SK-N-SH treated with all-trans-retinoic acid at 6 μM for 48 hours (cell line): Measurements from ENCODE around the gene GLMN.

Experiments used
- ATAC-seq: fragments of 200-7000 bp; cut with Tn5 transposase; 3 replicates; pipeline ENCODE4 v1.9.1; 2020; ENCODE audit warnings: mild to moderate bottlenecking, moderate library complexity
- ARNTL ChIP-seq: fragments of 450-650 bp; formaldehyde crosslinking; IDR thresholded peaks from 2 replicates; pipeline ENCODE4 v1.5.0; 2020; ENCODE audit warnings: low read depth, mild to moderate bottlenecking, moderate library complexity, borderline replicate concordance
- BACH2 ChIP-seq: fragments of 250-450 bp; sonication (Bioruptor Pico); IDR thresholded peaks from 2 replicates; pipeline ENCODE4 v1.9.0; 2021; ENCODE audit warnings: mild to moderate bottlenecking, borderline replicate concordance
- CSDC2 ChIP-seq: fragments of 250-450 bp; sonication (Bioruptor Pico); IDR thresholded peaks from 2 replicates; pipeline ENCODE4 v1.5.0; 2020; ENCODE audit warnings: mild to moderate bottlenecking, moderate library complexity
- GLIS3 ChIP-seq: fragments of 250-450 bp; sonication (Bioruptor Pico); IDR thresholded peaks from 2 replicates; pipeline ENCODE4 v1.5.0; 2020; ENCODE audit warnings: mild to moderate bottlenecking, moderate library complexity
- ISL1 ChIP-seq: fragments of 250-450 bp; sonication (Bioruptor Pico); IDR thresholded peaks from 2 replicates; pipeline ENCODE4 v2.1.2; 2022; ENCODE audit warnings: mild to moderate bottlenecking, moderate library complexity
- RARB ChIP-seq: fragments of 250-450 bp; sonication (Bioruptor Pico); IDR thresholded peaks from 2 replicates; pipeline ENCODE4 v1.8.0; 2021; ENCODE audit warnings: mild to moderate bottlenecking, moderate library complexity
- SNAI2 ChIP-seq: fragments of 250-450 bp; sonication (Bioruptor Pico); IDR thresholded peaks from 2 replicates; pipeline ENCODE4 v1.5.0; 2020; ENCODE audit warnings: mild to moderate bottlenecking, moderate library complexity
- TOX ChIP-seq: fragments of 250-450 bp; sonication (Bioruptor Pico); IDR thresholded peaks from 2 replicates; pipeline ENCODE4 v1.8.0; 2021; ENCODE audit warnings: mild to moderate bottlenecking, moderate library complexity, borderline replicate concordance
- ZC3H10 ChIP-seq: fragments of 250-450 bp; sonication (Bioruptor Pico); IDR thresholded peaks from 2 replicates; pipeline ENCODE4 v1.5.1; 2021; ENCODE audit warnings: mild to moderate bottlenecking, moderate library complexity
- ZFP3 ChIP-seq: fragments of 250-450 bp; sonication (Bioruptor Pico); IDR thresholded peaks from 2 replicates; pipeline ENCODE4 v1.5.0; 2020; ENCODE audit warnings: mild to moderate bottlenecking, moderate library complexity
- ZFP30 ChIP-seq: fragments of 450-650 bp; formaldehyde crosslinking; IDR thresholded peaks from 2 replicates; pipeline ENCODE4 v1.5.0; 2022; ENCODE audit warnings: mild to moderate bottlenecking, moderate library complexity
- ZNF70 ChIP-seq: fragments of 450-650 bp; formaldehyde crosslinking; IDR thresholded peaks from 2 replicates; pipeline ENCODE4 v1.5.0; 2020; ENCODE audit warnings: mild to moderate bottlenecking, moderate library complexity
- ZNF8 ChIP-seq: fragments of 450-650 bp; formaldehyde crosslinking; IDR thresholded peaks from 2 replicates; pipeline ENCODE4 v1.5.0; 2020; ENCODE audit warnings: mild to moderate bottlenecking, moderate library complexity
- TF ChIP-seq, protein P1 (sequence below): fragments of 250-450 bp; sonication (Bioruptor Pico); IDR thresholded peaks from 2 replicates; pipeline ENCODE4 v1.5.0; 2020; ENCODE audit warnings: mild to moderate bottlenecking, moderate library complexity
- TF ChIP-seq, protein P2 (sequence below): fragments of 250-450 bp; sonication (Bioruptor Pico); IDR thresholded peaks from 2 replicates; pipeline ENCODE4 v1.5.1; 2021; ENCODE audit warnings: mild to moderate bottlenecking, moderate library complexity
- TF ChIP-seq, protein P3 (sequence below): fragments of 250-450 bp; sonication (Bioruptor Pico); IDR thresholded peaks from 2 replicates; pipeline ENCODE4 v1.8.0; 2020; ENCODE audit warnings: mild to moderate bottlenecking, moderate library complexity, borderline replicate concordance
- TF ChIP-seq, protein P4 (sequence below): fragments of 250-450 bp; sonication (Bioruptor Pico); IDR thresholded peaks from 2 replicates; pipeline ENCODE4 v1.5.1; 2020; ENCODE audit warnings: low read depth, mild to moderate bottlenecking, moderate library complexity
- TF ChIP-seq, protein P5 (sequence below): fragments of 250-450 bp; sonication (Bioruptor Pico); IDR thresholded peaks from 2 replicates; pipeline ENCODE4 v1.8.0; 2021; ENCODE audit warnings: low read depth, mild to moderate bottlenecking, moderate library complexity, borderline replicate concordance

The GLMN gene

DNA sequence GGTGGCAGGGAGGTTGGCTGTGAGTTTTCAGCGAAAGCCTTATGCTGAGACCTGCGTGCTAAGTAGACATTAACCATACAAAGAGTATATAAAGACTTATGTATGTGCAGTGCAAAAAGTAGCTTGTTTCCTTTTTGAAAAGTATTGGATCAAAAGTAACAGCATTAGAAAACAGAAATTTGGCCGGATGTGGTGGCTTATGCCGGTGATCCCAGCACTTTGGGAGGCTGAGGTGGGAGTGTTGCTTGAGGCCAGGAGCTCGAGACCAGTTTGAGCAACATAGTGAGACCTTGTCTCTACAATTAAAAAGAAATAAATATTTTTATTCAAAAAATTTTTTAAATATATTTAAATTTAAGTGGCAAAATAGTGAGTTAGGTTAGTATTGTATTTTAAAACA, 2.2 kb upstream of the GLMN start:
- TF ChIP-seq RARB = no peak
- no peak for TF ChIP-seq CSDC2 (CRISPR knock-in tag)
- no peak for TF ChIP-seq ISL1 (CRISPR knock-in tag)
- no peak for TF ChIP-seq ZNF8 (CRISPR knock-in tag)
- TF ChIP-seq, protein P1, sequence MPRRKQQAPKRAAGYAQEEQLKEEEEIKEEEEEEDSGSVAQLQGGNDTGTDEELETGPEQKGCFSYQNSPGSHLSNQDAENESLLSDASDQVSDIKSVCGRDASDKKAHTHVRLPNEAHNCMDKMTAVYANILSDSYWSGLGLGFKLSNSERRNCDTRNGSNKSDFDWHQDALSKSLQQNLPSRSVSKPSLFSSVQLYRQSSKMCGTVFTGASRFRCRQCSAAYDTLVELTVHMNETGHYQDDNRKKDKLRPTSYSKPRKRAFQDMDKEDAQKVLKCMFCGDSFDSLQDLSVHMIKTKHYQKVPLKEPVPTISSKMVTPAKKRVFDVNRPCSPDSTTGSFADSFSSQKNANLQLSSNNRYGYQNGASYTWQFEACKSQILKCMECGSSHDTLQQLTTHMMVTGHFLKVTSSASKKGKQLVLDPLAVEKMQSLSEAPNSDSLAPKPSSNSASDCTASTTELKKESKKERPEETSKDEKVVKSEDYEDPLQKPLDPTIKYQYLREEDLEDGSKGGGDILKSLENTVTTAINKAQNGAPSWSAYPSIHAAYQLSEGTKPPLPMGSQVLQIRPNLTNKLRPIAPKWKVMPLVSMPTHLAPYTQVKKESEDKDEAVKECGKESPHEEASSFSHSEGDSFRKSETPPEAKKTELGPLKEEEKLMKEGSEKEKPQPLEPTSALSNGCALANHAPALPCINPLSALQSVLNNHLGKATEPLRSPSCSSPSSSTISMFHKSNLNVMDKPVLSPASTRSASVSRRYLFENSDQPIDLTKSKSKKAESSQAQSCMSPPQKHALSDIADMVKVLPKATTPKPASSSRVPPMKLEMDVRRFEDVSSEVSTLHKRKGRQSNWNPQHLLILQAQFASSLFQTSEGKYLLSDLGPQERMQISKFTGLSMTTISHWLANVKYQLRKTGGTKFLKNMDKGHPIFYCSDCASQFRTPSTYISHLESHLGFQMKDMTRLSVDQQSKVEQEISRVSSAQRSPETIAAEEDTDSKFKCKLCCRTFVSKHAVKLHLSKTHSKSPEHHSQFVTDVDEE = no peak
- TF ChIP-seq SNAI2 (CRISPR knock-in tag) = no peak
- TF ChIP-seq, protein P2, sequence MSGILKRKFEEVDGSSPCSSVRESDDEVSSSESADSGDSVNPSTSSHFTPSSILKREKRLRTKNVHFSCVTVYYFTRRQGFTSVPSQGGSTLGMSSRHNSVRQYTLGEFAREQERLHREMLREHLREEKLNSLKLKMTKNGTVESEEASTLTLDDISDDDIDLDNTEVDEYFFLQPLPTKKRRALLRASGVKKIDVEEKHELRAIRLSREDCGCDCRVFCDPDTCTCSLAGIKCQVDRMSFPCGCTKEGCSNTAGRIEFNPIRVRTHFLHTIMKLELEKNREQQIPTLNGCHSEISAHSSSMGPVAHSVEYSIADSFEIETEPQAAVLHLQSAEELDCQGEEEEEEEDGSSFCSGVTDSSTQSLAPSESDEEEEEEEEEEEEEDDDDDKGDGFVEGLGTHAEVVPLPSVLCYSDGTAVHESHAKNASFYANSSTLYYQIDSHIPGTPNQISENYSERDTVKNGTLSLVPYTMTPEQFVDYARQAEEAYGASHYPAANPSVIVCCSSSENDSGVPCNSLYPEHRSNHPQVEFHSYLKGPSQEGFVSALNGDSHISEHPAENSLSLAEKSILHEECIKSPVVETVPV (CRISPR knock-in tag) = no peak
- TF ChIP-seq ZNF70 (CRISPR knock-in tag) = no peak
- TF ChIP-seq, protein P3, sequence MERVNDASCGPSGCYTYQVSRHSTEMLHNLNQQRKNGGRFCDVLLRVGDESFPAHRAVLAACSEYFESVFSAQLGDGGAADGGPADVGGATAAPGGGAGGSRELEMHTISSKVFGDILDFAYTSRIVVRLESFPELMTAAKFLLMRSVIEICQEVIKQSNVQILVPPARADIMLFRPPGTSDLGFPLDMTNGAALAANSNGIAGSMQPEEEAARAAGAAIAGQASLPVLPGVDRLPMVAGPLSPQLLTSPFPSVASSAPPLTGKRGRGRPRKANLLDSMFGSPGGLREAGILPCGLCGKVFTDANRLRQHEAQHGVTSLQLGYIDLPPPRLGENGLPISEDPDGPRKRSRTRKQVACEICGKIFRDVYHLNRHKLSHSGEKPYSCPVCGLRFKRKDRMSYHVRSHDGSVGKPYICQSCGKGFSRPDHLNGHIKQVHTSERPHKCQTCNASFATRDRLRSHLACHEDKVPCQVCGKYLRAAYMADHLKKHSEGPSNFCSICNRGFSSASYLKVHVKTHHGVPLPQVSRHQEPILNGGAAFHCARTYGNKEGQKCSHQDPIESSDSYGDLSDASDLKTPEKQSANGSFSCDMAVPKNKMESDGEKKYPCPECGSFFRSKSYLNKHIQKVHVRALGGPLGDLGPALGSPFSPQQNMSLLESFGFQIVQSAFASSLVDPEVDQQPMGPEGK (CRISPR knock-in tag) = no peak
- no peak for TF ChIP-seq ZFP30 (CRISPR knock-in tag)
- no peak for TF ChIP-seq ARNTL (CRISPR knock-in tag)
- TF ChIP-seq ZC3H10 = no peak
- TF ChIP-seq, protein P4, sequence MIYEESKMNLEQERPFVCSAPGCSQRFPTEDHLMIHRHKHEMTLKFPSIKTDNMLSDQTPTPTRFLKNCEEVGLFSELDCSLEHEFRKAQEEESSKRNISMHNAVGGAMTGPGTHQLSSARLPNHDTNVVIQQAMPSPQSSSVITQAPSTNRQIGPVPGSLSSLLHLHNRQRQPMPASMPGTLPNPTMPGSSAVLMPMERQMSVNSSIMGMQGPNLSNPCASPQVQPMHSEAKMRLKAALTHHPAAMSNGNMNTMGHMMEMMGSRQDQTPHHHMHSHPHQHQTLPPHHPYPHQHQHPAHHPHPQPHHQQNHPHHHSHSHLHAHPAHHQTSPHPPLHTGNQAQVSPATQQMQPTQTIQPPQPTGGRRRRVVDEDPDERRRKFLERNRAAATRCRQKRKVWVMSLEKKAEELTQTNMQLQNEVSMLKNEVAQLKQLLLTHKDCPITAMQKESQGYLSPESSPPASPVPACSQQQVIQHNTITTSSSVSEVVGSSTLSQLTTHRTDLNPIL = no peak

DNA sequence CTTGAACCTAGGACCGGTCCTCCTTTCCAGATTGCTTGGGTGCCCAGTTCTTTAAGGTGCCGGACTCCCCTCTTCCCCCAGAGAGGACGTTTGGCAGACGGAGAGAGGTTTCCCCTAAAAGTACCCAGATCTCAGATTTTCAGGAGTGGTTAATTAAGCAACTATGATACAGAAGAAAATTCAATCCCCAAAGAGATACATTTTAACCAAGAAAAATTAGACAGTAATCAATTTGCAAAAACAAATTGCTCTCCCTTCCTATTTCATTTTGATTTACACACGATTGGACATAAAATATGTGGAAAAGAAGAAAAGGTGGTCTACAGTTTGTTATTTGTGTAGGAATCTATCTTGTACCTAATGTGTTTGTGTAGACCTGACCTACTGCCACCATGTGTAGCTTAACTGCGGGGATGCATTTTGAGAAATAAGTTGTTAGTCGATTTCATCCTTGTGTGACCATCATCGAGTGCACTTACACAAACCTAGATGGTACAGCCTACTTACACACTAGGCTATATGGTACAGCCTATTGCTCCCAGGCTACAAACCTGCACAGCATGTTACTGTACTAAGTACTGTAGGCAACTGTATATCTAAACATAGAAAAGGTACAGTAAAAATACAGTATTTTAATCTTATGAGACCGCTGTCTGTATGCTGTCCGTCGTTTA, 827 bp upstream of the GLMN start:
- no peak for ATAC-seq
- TF ChIP-seq RARB (no peak), ISL1 (CRISPR knock-in tag) (no peak), ZFP30 (CRISPR knock-in tag) (no peak), ZFP3 (no peak), ARNTL (CRISPR knock-in tag) (no peak), BACH2 (CRISPR knock-in tag) (no peak), SNAI2 (CRISPR knock-in tag) (no peak), GLIS3 (CRISPR knock-in tag) (no peak)
- TF ChIP-seq, protein P3 (CRISPR knock-in tag) = no peak
- TF ChIP-seq, protein P5, sequence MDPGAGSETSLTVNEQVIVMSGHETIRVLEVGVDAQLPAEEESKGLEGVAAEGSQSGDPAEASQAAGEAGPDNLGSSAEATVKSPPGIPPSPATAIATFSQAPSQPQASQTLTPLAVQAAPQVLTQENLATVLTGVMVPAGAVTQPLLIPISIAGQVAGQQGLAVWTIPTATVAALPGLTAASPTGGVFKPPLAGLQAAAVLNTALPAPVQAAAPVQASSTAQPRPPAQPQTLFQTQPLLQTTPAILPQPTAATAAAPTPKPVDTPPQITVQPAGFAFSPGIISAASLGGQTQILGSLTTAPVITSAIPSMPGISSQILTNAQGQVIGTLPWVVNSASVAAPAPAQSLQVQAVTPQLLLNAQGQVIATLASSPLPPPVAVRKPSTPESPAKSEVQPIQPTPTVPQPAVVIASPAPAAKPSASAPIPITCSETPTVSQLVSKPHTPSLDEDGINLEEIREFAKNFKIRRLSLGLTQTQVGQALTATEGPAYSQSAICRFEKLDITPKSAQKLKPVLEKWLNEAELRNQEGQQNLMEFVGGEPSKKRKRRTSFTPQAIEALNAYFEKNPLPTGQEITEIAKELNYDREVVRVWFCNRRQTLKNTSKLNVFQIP (CRISPR knock-in tag) = no peak
- TF ChIP-seq, all 23 proteins: peak for 0

More for the DNA sequence above, 2.2 kb upstream of the GLMN start:
- ATAC-seq = no peak

DNA sequence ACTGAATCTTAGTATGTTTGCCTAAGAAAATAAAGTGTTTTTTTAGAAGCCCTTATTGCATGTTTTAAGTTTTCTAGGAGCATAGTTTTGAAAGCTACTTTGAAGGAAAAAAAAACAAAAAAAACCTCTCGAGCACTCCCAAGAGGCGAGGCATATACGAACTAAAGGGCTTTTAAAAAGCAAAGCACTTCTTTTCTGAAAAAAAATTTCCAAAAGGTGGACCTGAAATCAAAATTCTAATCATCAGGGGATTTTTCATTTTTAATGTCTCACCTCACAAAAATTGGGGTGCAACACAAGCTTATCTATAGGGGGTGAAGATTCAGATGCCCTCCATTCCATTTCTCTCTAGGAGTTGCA, 594 bp downstream of the GLMN start:
- peak; percentile 6; the same call in 2 of the 3 replicates for ATAC-seq
- TF ChIP-seq, protein P2 (CRISPR knock-in tag) = no peak
- TF ChIP-seq RARB = no peak
- no peak; the same call in 1 of the 2 replicates for TF ChIP-seq ARNTL (CRISPR knock-in tag)
- TF ChIP-seq BACH2 (CRISPR knock-in tag) = no peak
- TF ChIP-seq ZC3H10 = no peak
- TF ChIP-seq ZNF70 (CRISPR knock-in tag) = no peak
- TF ChIP-seq ZFP3 = no peak
- TF ChIP-seq, protein P3 (CRISPR knock-in tag) = no peak
- no peak for TF ChIP-seq TOX (CRISPR knock-in tag)
- TF ChIP-seq, protein P4 = no peak
- TF ChIP-seq ZNF8 (CRISPR knock-in tag) = no peak
